Raji (cell line): Measurements from ENCODE around the gene AOAH.

Experiments
- POLR2A ChIP-seq: IDR thresholded peaks from 2 replicates; pipeline ENCODE4 v1.6.1; 2011; ENCODE audit warnings: low read depth, low read length, control low read depth; ENCODE audit not compliant: insufficient read depth

Gene AOAH, protein sequence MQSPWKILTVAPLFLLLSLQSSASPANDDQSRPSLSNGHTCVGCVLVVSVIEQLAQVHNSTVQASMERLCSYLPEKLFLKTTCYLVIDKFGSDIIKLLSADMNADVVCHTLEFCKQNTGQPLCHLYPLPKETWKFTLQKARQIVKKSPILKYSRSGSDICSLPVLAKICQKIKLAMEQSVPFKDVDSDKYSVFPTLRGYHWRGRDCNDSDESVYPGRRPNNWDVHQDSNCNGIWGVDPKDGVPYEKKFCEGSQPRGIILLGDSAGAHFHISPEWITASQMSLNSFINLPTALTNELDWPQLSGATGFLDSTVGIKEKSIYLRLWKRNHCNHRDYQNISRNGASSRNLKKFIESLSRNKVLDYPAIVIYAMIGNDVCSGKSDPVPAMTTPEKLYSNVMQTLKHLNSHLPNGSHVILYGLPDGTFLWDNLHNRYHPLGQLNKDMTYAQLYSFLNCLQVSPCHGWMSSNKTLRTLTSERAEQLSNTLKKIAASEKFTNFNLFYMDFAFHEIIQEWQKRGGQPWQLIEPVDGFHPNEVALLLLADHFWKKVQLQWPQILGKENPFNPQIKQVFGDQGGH

DNA sequence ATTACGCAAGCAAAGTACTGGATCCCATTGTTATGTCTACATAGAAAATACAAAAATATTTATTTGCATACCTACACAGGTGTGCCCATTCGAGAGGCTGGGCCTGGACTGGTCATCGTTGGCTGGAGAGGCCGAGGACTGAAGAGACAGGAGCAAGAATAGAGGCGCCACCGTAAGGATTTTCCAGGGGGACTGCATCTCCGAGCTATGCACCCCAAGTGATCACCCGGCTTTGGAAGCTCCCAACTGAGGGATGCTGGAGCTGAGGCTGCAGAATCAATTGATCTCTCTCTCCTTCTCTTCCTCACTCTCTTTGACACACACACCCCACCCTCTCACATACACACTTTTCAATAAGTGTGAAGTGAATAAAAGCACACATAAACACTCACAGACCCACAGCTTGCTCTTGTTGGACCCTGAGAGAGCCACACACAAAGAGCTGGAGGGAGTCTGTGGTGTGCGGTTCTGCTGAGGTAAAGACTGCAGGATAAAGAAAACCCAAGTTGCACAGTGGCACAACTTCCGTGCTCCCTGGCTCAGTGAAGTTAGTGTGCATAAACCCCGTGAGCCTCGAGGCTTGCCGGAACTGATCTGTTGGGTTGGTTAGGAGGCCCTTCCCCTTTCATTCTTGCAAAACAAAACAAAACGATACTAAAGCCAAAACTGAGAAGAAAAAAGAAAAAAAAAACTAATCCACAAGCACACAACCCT is at the start of gene AOAH:
AOAH (minus strand) TSS at position 544 of the 714 bp plus-strand sequence; CDS start at position 198, 346 bp downstream.
- no peak for TF ChIP-seq POLR2A

DNA sequence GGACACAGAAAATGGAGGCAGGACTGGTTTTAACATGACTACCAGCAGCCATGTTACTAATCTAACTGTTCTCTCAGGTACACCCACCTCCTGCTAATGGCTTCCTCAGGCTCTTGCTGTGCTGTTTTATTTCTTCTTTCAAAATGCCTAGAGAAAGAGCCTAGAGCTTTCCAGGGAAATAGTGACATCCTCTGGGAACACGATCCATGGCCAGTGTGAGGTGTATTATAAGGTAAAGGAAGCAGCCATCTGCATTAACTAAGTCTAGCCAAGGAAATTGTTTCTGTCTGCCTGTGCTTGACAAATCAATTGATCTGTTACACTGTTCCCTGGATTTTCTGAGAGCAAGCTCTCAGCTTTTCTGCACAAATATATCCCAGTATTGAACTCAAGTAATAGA is 42.2 kb upstream of the AOAH start:
- TF ChIP-seq POLR2A = no peak

DNA sequence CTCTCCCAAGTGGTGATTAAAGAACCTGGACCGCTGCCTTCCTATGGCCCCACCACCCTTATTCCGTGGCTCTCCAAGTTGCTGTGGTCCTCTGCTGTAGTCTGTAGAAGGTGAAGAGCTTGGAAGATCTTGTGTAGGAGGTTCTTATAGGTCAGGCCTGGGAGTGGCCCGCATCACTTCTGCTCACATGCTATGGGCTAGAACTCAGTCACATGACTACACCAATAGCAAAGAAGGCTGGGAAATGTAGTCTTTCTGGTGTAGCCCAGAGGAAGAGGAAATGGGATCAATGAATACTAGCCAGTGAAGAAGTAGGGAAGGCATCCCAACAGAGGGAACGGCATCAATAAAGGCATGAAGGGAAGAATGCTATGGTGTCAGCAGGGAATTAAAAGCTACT is 41.3 kb upstream of the AOAH start:
- no peak for TF ChIP-seq POLR2A

GRCh38 chr7:36764929-36765328 is 40.6 kb upstream of the AOAH start:
- TF ChIP-seq POLR2A = no peak

DNA sequence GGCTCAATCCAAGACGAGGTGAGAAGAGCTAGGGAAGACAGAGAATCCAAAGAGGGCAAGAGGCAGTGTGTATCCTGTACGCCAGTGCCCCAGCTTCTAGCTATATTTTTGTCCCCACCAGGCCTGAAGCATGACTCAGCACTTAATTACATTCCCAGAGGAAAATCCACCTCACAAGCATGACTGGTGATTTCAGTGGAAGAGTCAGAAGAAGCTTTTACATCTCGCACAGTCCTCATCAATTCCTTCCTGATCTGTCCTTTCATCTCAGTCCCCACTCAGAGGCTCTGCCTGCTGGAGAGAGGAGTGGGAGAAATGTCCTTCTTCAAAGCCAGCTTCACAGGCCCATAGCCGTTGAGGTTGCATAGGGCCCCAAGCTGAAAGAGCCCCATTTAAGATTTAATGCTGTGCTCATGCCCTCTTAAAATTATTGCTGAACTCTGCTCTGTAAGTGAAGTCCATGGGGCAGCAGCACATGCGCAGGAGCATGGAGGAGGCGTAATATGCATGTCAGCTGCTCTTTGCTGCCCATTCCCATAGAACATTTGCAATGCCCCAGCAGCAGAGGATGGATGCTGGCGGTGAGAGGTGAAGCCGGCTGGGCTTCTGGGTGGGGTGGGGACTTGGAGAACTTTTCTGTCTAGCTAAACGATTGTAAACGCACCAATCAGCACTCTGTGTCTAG is 39.0 kb upstream of the AOAH start:
- no peak for TF ChIP-seq POLR2A

- no peak for TF ChIP-seq POLR2A
Measured at GRCh38 chr7:36762394-36762793, 38.1 kb upstream of the AOAH start.

GRCh38 chr7:36761835-36762234 is 37.5 kb upstream of the AOAH start:
- no peak for TF ChIP-seq POLR2A

- no peak for TF ChIP-seq POLR2A
Measured at GRCh38 chr7:36760856-36761762, 36.8 kb upstream of the AOAH start.

DNA sequence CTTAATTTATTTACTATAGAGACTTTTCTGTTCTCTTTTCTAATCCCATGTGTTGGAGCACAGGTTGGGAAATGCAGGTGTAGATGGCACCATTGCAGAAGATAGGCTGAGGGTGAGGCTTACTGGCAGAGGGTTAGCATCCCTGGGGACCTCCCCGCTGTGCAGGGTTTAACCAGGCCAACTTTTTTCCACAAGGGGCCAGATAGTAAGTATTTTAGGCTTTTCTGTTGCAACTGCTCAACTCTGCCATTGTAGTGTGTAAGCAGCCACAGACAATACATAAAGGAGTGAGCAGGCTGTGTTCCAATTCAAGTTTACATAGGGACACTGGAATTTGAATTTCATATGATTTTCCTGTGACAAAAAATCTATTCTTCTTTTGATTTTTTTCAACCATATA is 34.6 kb upstream of the AOAH start:
- TF ChIP-seq POLR2A = no peak

DNA sequence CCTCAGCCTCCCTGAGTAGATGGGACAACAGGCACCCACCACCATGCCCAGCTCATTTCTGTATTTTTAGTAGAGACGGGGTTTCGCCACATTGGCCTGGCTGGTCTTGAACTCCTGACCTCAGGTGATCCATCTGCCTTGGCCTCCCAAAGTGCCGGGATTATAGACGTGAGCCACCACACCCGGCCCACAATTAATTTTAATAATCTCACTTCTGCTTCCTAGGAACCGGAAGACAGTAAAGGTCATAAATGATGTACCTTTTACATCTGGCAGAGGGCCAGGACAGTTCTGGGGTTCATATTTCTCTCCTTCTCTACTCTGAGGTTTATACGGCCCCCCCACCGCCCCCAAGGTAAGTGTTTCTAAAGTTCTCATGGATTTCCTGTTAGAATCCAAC is 31.2 kb upstream of the AOAH start:
- no peak for TF ChIP-seq POLR2A

DNA sequence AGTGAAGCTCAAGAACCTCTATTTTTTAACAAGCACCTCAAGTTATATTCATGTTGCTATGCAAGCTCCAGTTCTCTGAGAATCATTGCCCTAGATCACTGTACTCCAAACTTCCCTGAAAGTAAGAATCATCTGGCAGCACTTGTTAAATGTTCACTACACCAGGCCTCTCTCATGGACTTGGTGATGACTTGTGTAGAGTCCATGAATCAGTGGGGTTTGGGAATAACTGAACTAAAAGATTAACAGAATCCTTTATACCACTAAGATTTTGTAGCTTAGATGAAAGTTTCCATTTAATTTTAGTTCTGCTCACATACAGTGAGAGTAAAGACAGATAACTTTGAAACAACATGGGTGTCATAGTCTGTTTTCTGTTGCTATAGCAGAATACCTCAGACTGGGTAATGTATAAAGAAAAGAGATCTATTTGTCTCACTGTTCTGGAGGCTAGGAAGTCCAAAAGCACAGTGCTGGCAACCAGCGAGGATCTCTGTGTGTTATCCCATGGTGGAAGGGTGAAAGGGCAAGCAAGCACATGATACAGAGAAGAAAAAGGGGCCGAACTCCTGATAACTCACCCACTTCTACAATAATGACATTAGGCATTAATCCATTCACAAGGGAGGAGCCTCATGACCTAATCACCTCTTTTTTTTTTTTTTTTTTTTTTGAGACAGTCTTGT is 27.9 kb upstream of the AOAH start:
- TF ChIP-seq POLR2A = no peak

DNA sequence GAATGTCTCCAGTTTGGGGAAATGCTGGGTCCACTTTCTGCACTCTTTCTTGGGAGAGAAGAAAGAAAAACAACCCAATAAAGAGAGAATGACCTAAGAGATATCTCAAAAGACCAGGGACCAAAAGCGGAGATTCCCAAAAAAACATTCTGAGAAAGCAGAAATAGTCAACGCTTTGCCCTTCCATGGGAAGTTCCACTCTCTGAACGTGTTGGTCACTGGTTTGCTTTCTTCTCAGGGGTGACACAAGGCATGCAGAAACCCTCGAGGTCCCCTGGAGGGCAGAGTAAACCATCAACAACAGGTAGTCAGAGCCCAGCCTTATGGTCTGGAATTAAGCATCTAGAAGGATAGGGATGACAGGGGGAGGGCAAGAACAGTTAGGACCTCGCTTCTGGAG is 26.2 kb upstream of the AOAH start:
- no peak for TF ChIP-seq POLR2A

GRCh38 chr7:36749282-36749960 is 25.1 kb upstream of the AOAH start:
- no peak for TF ChIP-seq POLR2A
